ENCODE measurements around the gene GRK2.

DNA sequence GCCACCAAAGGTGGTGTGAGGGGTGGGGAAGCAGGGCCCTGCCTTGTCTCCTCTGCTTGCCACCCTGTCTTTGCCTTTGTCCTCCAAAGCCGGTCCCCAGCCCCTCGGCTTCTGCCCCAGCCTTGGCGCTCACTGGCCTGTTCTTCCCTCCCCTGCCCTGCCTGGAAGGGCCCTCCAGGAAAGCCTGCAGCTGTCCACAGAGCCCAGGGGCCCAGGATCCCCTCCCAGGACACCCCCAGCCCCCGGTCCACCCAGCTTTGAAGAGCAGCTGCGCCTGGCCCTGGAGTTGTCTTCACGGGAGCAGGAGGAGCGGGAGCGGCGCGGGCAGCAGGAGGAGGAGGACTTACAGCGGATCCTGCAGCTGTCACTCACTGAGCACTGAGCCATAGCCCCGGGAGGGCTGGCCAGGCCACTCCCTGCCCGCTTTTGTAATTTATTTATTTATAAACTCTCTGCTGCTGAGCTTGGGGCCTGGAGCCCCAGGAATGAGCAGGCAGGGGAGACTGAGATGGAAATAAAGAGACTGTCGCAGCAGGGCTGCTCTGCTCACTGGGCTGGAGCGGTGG lies 35.8 kb downstream of the GRK2 start:
- TF ChIP-seq, protein P1, sequence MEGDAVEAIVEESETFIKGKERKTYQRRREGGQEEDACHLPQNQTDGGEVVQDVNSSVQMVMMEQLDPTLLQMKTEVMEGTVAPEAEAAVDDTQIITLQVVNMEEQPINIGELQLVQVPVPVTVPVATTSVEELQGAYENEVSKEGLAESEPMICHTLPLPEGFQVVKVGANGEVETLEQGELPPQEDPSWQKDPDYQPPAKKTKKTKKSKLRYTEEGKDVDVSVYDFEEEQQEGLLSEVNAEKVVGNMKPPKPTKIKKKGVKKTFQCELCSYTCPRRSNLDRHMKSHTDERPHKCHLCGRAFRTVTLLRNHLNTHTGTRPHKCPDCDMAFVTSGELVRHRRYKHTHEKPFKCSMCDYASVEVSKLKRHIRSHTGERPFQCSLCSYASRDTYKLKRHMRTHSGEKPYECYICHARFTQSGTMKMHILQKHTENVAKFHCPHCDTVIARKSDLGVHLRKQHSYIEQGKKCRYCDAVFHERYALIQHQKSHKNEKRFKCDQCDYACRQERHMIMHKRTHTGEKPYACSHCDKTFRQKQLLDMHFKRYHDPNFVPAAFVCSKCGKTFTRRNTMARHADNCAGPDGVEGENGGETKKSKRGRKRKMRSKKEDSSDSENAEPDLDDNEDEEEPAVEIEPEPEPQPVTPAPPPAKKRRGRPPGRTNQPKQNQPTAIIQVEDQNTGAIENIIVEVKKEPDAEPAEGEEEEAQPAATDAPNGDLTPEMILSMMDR (IDR thresholded peaks at IDR 0.05; ENCODE audit: low read depth, low read length) = no peak
- no peak for TF ChIP-seq EZH2phosphoT487 (IDR thresholded peaks at IDR 0.05; ENCODE audit: low read depth)
